Measurements from ENCODE around the gene FUZ.

GRCh38 chr19:49840736-49841249, 27.7 kb upstream of the FUZ start:
- no peak for TF ChIP-seq CTCF (conservative IDR thresholded peaks at IDR 0.05)
- TF ChIP-seq ZFX (IDR thresholded peaks at IDR 0.05) = no peak

Measured in C4-2B (cell line).